OCI-LY7 (cell line): ENCODE data around the gene NTHL1. TPM values are rescaled to one million over a fixed set of nuclear protein-coding genes. Genes with fewer than 3 reads are reported as not detected.

Source experiments
- BruUV-seq: library from RNA; stranded (reverse); fragments of 400-500 nt; replicated peaks from 2 replicates; lab custom pipeline; 2021; lab: Mats Ljungman, UMichigan
- CTCF ChIA-PET: fragments of 300-600 bp; sonication (Branson Sonifier 250); formaldehyde crosslinking; loops from one replicate; lab custom pipeline; 2022; ENCODE audit warnings: antibody characterized with exemption; ENCODE audit not compliant: unreplicated experiment; lab: Charles Lee
- POLR2A ChIA-PET: fragments of 300-600 bp; sonication (Branson Sonifier 250); formaldehyde crosslinking; loops from one replicate; lab custom pipeline; 2022; ENCODE audit warnings: antibody characterized with exemption; lab: Charles Lee
- DNase-seq: peaks from one replicate; pipeline ENCODE4 v3.0.0-alpha.2; 2015; ENCODE audit warnings: low spot score
- H2AFZ ChIP-seq: fragments of 200-600 bp; sonication (generic), shearing (Covaris generic); 2 replicates; pipeline ENCODE4 v1.6.1; 2014; ENCODE audit warnings: mild to moderate bottlenecking, antibody characterized with exemption, low read length, moderate library complexity
- H3K27ac ChIP-seq: fragments of 200-600 bp; sonication (generic); 2 replicates; pipeline ENCODE4 v1.5.1; 2014; ENCODE audit warnings: mixed run types, low read depth, mild to moderate bottlenecking, moderate library complexity, low read length, inconsistent platforms; ENCODE audit not compliant: poor library complexity, severe bottlenecking
- H3K36me3 ChIP-seq: fragments of 200-600 bp; sonication (generic); 2 replicates; pipeline ENCODE4 v1.6.1; 2014; ENCODE audit warnings: mild to moderate bottlenecking, antibody characterized with exemption, low read length, moderate library complexity, mixed read lengths; ENCODE audit not compliant: insufficient read depth
- H3K4me1 ChIP-seq: fragments of 200-600 bp; sonication (generic); 2 replicates; pipeline ENCODE4 v1.5.1; 2014; ENCODE audit warnings: mild to moderate bottlenecking, low read length; ENCODE audit not compliant: insufficient read depth, poor library complexity, severe bottlenecking
- H3K4me2 ChIP-seq: fragments of 200-600 bp; sonication (generic); 2 replicates; pipeline ENCODE4 v1.6.1; 2014; ENCODE audit warnings: mild to moderate bottlenecking, low read length
- H3K4me3 ChIP-seq: fragments of 200-600 bp; sonication (generic); 2 replicates; pipeline ENCODE4 v1.5.1; 2014; ENCODE audit warnings: mild to moderate bottlenecking, low read depth, low read length; ENCODE audit not compliant: poor library complexity, severe bottlenecking
- H3K79me2 ChIP-seq: fragments of 200-600 bp; sonication (generic); 2 replicates; pipeline ENCODE4 v1.6.1; 2016; ENCODE audit warnings: low read depth, mild to moderate bottlenecking, low read length, moderate library complexity, mixed read lengths; ENCODE audit not compliant: insufficient read depth
- H3K9me2 ChIP-seq: fragments of 200-600 bp; sonication (generic); 2 replicates; pipeline ENCODE4 v1.6.1; 2016; ENCODE audit warnings: mild to moderate bottlenecking, low read length, mixed read lengths; ENCODE audit not compliant: insufficient read depth
- H3K9me3 ChIP-seq: fragments of 200-600 bp; sonication (generic); 2 replicates; pipeline ENCODE4 v1.6.1; 2014; ENCODE audit warnings: mild to moderate bottlenecking, mixed run types, low read length, mixed read lengths
- H4K20me1 ChIP-seq: fragments of 200-600 bp; sonication (generic); 2 replicates; pipeline ENCODE4 v1.6.1; 2014; ENCODE audit warnings: mild to moderate bottlenecking, antibody characterized with exemption, low read length, moderate library complexity, mixed read lengths; ENCODE audit not compliant: insufficient read depth
- CTCF ChIP-seq: fragments of 200-600 bp; sonication (generic); conservative IDR thresholded peaks from 2 replicates; pipeline ENCODE4 v1.5.1; 2014; ENCODE audit warnings: mild to moderate bottlenecking, antibody characterized with exemption, low read length, moderate library complexity, mixed read lengths
- EZH2phosphoT487 ChIP-seq: fragments of 200-600 bp; sonication (generic); IDR thresholded peaks from 2 replicates; pipeline ENCODE4 v1.6.1; 2018; ENCODE audit warnings: low read depth, borderline replicate concordance, mild to moderate bottlenecking, mixed run types, antibody characterized with exemption, low read length, moderate library complexity, mixed read lengths
- intact Hi-C: fragments of 100-400 bp; cut with micrococcal nuclease; formaldehyde crosslinking; loops from one replicate; pipeline ENCODE4 v1.10.0; 2022; ENCODE audit not compliant: unreplicated experiment
- total RNA-seq, 2 experiments: library from RNA; depleted of rRNA in 1 of 2; stranded (reverse); fragments of >200 nt in 1 of 2; shearing (Covaris generic) in 1 of 2; gene quantifications; 2 replicates each; pipeline ENCODE4 v1.2.3, GENCODE V29; 2014 to 2022

The NTHL1 gene
- total RNA-seq, 2 experiments from 2014 or later = 51.5 to 56.2 TPM

- Histone ChIP-seq H3K27ac (no peak overlapping the region), H3K36me3 (peaks cover 11% of the 10 kb centered on the region; the same call in 1 of the 2 replicates), H2AFZ (no peak overlapping the region), H3K79me2 (peaks cover 12% of the 10 kb centered on the region; the same call in 1 of the 2 replicates), H3K4me1 (peaks cover 20% of the 10 kb centered on the region), H3K9me3 (no peaks in the 10 kb centered on the region), H3K4me2 (no peak overlapping the region), H3K4me3 (no peak overlapping the region), H3K9me2 (no peaks in the 10 kb centered on the region), H4K20me1 (no peaks in the 10 kb centered on the region; the same call in 1 of the 2 replicates)
- intact Hi-C loops = no loop called here
- ChIA-PET POLR2A (no interaction called here), CTCF (no interaction called here)
- no peak for DNase-seq
- no peak for TF ChIP-seq CTCF
- no peak for TF ChIP-seq EZH2phosphoT487
- no TSS peak for BruUV-seq
Measured at GRCh38 chr16:2044541-2044940, 3.1 kb downstream of the NTHL1 start.

DNA sequence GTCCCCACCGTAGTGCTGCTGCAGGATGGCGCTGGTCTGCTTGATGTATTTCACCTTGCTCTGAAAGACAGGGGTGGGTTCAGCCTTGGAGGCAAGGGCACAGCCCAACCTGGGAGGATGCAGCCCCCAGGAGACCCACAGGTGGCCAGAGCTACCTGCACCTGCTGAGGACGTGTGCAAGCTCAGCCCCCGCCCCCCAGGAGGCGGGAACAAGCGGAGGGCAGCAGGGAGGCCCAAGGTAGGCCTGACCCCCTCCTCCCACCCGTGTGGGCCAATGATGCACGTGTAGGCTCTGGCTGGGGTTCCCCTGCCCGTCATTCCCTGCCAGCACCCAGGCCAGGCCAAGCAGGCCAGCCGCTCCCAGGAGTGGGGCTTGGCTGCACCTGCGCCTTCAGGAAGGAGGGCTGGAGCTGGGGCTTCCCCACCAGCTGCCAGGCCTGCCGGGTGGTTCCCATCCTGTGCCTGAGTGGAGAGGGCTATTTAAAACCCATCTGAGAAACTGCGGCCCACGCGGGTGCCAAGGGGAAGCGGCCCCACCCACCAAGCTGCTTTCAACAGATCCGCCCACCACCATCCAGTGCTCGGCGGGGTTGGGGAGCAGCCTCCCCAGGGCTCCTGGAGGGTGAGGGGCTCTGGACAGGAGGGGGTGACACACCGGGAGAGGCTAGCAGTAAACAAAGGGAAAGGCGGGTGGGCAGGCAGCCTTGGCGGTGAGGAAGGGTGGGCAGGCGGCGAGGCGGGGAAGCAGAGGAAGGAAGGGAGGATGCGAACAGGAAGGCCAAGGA lies 3.8 kb downstream of the NTHL1 start:
- ChIA-PET POLR2A (no interaction called here), CTCF (no interaction called here)
- H3K9me3 ChIP-seq = no peaks in the 10 kb centered on the region
- H3K4me1 ChIP-seq = peaks cover 17% of the 10 kb centered on the region
- H3K27ac ChIP-seq = no peak overlapping the region
- BruUV-seq = no TSS peak
- no peak overlapping the region for H3K4me2 ChIP-seq
- H3K36me3 ChIP-seq = peaks cover 11% of the 10 kb centered on the region; the same call in 1 of the 2 replicates
- TF ChIP-seq EZH2phosphoT487 = no peak
- TF ChIP-seq CTCF = no peak
- no peak for DNase-seq
- no peaks in the 10 kb centered on the region; the same call in 1 of the 2 replicates for H4K20me1 ChIP-seq
- no peak overlapping the region for H2AFZ ChIP-seq
- intact Hi-C loops = no loop called here
- no peak overlapping the region for H3K4me3 ChIP-seq
- H3K79me2 ChIP-seq = peaks cover 8% of the 10 kb centered on the region; the same call in 1 of the 2 replicates
- H3K9me2 ChIP-seq = no peaks in the 10 kb centered on the region
